ENCODE measurements around the gene OTUD7B. TPM values are rescaled to one million over a fixed set of nuclear protein-coding genes. Genes with fewer than 3 reads are reported as not detected.
"Not testable (repeated sequence)": the region's sequence is repeated elsewhere in the genome, so short reads cannot be mapped to it uniquely, and the experiment has no call there.

Gene OTUD7B
- total RNA-seq, 1 donor from 2014 or later: 7.2 TPM

DNA sequence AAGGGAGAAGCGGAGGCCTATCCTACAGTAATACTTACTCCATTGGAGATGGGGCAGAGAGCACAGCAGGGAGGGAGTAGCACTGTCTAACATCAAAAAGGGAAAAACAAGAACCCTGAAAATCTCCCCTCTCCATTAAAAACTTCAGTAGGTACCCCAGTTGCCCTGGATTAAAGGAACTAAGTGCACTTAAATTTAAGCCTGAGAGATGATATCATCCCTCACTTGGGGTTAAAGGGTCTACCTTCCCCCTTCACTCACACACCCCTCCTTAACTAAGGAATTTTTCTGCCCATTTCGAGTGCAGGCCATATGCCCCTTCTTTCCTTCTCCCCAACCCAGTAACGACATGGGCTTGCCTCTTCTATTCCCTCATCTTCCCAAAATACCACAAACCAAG, 70.1 kb downstream of the OTUD7B start:
- no peak for DNase-seq (ENCODE audit: low read depth)
- no peak overlapping the region for H3K4me3 ChIP-seq (ENCODE audit: low read depth, low read length)
- TF ChIP-seq, protein P1, sequence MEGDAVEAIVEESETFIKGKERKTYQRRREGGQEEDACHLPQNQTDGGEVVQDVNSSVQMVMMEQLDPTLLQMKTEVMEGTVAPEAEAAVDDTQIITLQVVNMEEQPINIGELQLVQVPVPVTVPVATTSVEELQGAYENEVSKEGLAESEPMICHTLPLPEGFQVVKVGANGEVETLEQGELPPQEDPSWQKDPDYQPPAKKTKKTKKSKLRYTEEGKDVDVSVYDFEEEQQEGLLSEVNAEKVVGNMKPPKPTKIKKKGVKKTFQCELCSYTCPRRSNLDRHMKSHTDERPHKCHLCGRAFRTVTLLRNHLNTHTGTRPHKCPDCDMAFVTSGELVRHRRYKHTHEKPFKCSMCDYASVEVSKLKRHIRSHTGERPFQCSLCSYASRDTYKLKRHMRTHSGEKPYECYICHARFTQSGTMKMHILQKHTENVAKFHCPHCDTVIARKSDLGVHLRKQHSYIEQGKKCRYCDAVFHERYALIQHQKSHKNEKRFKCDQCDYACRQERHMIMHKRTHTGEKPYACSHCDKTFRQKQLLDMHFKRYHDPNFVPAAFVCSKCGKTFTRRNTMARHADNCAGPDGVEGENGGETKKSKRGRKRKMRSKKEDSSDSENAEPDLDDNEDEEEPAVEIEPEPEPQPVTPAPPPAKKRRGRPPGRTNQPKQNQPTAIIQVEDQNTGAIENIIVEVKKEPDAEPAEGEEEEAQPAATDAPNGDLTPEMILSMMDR (conservative IDR thresholded peaks at IDR 0.05; ENCODE audit: low read depth, low read length): no peak

DNA sequence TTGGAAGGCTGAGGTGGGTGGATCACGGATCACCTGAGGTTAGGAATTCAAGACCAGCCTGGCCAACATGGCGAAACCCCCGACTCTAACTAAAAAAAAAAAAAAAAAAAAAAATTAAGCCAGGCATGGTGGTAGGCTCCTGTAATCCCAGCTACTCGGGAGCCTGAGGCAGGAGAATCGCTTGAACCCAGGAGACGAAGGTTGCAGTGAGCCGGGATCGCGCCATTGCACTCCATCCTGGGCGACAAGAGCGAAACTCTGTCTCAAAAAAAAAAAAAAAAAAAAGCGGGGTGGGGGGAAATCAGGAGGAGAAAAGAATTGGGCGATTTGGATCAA, 71.9 kb downstream of the OTUD7B start:
- peak overlapping the region; percentile 39 for H3K4me3 ChIP-seq (ENCODE audit: low read depth, low read length)
- not testable (repeated sequence) for DNase-seq (ENCODE audit: low read depth)

DNA sequence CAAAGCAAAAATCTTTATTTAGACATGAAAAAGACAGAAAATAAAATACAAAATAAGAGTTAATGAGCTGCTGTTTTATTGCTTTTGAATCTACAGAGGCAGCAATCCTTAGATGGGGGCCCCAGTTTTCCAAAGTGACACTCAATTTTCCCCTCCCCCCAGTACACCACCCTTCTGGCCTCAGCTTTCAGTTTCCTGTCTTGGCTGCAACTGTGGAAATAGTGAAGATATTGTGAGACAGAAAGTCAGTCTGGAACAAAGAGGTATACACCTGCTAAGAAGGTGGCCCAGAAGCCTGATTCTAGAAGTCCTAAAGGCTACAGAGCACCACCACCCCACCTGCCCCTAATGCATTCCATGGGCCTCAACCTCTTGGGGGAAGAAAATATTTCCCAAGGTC, 72.8 kb downstream of the OTUD7B start:
- no peak for DNase-seq (ENCODE audit: low read depth)
- no peak overlapping the region for H3K4me3 ChIP-seq (ENCODE audit: low read depth, low read length)
- TF ChIP-seq, protein P1 (conservative IDR thresholded peaks at IDR 0.05; ENCODE audit: low read depth, low read length): no peak

DNA sequence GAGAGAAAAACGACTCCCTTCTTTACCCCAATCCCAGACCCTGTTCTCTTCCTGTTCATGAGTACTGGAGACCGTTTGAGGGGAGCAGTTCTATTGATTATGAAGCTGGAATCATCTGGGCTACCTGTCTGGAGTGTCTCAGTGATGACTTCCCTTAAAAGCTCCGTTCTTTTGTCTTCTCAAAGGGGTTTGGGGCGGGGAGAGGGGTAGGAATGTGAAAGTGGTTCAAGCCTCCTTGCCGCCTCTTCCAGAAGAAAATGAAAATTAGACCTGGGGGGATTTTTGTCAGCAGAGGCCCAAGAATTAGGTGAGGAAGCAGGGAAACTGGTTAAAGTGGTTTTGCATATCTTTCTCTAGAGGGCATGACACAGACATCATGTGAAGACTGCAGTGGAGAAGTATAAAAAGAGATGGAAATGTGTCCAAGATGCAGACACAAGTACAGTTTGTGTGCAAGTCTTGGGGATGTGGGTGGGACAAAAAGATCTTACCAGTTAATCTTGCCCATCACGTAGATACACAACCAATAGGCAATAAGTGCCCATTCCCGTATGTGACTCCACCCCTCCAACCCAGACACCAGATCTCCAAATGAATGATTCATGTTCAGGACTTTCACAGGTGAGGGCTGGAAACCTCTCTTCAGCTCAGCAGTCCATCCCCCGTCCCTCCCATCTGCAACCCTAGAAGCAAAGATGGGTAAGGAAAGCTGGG, 73.4 kb downstream of the OTUD7B start:
- DNase-seq (ENCODE audit: low read depth): no peak
- H3K4me3 ChIP-seq (ENCODE audit: low read depth, low read length): peak overlapping the region; percentile 83
- TF ChIP-seq, protein P1 (conservative IDR thresholded peaks at IDR 0.05; ENCODE audit: low read depth, low read length): peak; percentile 10

DNA sequence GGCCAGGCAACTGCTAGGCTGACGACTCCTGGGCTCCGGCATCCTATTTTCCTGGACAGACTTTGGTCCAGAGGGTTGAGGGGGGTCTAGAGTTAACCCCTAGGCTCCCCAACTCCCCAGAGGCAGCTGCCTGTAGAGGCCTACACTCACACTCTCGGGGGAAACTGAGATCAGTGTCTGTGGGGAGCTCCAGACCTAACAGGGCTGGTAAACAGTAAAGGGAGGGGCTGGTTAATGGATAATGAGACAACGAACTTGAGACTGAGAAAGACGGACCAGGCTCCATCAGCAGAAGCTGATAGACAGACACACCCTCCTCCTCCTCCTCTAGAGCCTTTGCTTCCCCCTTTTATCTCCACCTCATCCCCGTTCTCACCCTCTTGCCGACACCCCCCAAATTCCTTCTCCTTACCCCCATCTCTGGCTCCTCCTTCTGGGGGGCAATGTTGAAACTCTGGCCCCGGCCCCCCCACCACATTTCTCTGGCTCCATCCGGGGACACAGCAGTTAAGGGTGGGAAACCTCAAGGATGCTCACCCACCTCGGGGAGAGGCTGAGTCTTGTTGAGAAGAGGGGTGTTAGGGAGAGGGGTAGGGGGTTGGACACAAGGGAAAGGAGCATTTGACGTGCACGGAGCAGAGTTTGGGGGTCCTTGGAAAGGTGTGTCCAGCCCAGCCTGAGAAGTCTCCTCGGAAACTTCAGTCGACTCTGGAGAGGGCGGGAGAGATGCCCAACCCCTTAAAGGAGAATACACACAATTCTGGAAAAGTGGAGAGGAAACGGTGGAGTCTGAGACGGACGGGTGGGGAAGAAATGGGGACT, 74.1 kb downstream of the OTUD7B start, which contains the start of gene MTMR11:
Gene MTMR11, minus strand, starts transcription at position 710 of the 822 bp plus-strand sequence. Its CDS starts 232 bp downstream, at position 478.
- DNase-seq (ENCODE audit: low read depth): no peak
- H3K4me3 ChIP-seq (ENCODE audit: low read depth, low read length): peak within 1 kb of the TSS; percentile 83
- TF ChIP-seq, protein P1 (conservative IDR thresholded peaks at IDR 0.05; ENCODE audit: low read depth, low read length): no peak

DNA sequence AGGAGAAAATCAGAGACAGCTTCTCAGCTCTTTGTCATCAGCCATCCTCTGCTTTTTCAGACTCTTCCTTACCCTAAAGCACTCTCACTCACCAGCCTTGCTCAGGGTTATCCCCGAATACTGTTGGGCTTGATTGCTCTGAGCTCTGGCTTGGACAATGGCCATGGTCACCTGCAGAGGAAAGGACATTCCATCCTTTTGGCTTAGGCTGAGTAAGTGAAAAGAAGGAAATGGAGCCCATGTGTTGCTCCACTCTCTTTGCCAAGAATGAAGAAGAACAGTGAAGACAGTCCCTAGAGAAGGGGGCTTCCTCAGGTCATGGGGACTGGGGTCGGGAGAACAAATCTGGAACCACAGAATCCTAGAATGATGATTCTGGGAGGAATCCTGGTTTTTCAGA, 76.2 kb downstream of the OTUD7B start:
- TF ChIP-seq, protein P1 (conservative IDR thresholded peaks at IDR 0.05; ENCODE audit: low read depth, low read length): no peak
- DNase-seq (ENCODE audit: low read depth): no peak
- H3K4me3 ChIP-seq (ENCODE audit: low read depth, low read length): no peak overlapping the region

DNA sequence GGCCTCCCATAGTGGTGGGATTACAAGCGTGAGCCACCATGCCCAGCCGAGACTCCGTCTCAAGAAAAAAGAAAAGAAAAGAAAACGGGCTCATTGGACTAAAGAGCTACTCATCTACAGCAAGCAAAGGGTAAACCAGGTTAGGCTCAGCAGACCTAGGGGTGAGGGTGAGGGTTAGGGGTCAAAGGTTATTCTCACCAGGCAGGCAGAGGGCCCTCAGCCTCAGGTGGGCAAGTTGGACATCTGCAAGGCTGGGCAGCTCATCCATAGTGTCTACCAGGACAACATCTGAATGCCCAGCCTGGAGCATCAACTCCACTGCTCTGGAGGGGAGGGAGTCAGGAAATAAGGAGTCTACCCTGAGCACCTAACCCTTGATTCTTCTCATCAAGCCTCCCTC, 77.3 kb downstream of the OTUD7B start:
- no peak overlapping the region for H3K4me3 ChIP-seq (ENCODE audit: low read depth, low read length)
- TF ChIP-seq, protein P1 (conservative IDR thresholded peaks at IDR 0.05; ENCODE audit: low read depth, low read length): no peak
- DNase-seq (ENCODE audit: low read depth): no peak
